ACHN (cell line): ENCODE measurements around the gene SEC61B.
A peak's percentile ranks its signal among the peaks of the same experiment; 100 is the strongest.
"Not testable (repeated sequence)": the region's sequence is repeated elsewhere in the genome, so short reads cannot be mapped to it uniquely, and the experiment has no call there.

Experiments used
- DNase-seq: peaks from one replicate; pipeline ENCODE4 v3.0.0-alpha.2; 2015
- in situ Hi-C: cut with HindIII; loops from 2 replicates; pipeline ENCODE4 v1.10.0; 2017; ENCODE audit warnings: low sequenced_read_pairs, low pct_ligation_motif_present, low pct_unique_long_range_greater_than_20kb

SEC61B gene

GRCh38 chr9:99189887-99190596 lies 32.0 kb upstream of the SEC61B start:
- DNase-seq = no peak
- in situ Hi-C loops = no loop called here

DNA sequence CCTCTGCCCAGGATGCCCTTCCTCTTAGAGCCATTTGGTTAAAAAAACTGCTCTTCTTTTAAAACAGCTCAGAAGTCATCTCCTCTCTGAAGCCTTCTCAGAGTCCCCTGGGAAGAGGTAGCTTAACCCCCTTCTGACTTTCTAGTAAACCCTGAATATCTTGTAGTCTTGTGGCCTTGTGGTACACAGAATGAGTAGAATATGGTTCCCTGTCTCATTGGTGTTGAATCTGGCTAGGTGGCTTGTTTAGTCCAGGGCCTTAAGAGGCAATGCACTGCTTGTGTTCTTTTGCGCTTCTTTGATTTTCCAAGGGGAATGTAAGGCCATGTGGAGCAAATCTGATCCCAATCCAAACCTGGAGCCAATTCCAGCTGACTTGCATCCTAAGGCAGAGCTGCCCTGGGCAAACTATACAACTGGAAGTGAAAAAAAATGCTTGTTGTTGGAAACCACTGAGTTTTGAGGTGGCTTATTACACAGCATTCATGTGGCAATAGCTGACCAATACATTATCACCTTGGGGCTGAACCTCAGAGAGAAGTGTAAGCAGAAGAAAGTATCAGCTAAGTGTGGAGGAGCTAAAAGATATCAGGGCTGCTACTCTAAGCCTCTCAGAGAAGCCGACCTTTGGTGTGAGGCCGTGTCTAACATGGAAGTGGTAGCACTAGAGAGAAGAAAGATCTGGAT lies 31.3 kb upstream of the SEC61B start:
- in situ Hi-C loops = no loop called here

GRCh38 chr9:99192786-99193465 lies 29.2 kb upstream of the SEC61B start:
- peak; percentile 12 for DNase-seq
- in situ Hi-C loops = no loop called here

More for the DNA sequence above, 31.3 kb upstream of the SEC61B start:
- no peak for DNase-seq

DNA sequence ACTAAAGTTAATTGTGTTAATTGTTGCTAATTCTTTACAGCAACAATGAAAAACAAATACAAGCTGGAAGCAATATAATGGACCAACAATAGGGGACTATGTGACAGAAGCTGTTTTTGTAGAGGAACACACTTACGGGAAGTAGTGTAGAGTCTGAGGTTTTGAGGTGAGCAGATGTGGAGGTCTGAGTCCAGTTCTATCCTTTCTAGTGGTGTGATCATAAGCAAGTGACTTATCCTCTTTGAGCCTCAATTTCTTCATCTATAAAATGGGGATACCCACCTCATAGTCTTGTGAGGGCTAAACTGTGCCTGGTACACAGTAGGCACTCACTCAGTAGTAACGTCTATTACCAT lies 28.6 kb upstream of the SEC61B start:
- DNase-seq = no peak
- in situ Hi-C loops = no loop called here

DNA sequence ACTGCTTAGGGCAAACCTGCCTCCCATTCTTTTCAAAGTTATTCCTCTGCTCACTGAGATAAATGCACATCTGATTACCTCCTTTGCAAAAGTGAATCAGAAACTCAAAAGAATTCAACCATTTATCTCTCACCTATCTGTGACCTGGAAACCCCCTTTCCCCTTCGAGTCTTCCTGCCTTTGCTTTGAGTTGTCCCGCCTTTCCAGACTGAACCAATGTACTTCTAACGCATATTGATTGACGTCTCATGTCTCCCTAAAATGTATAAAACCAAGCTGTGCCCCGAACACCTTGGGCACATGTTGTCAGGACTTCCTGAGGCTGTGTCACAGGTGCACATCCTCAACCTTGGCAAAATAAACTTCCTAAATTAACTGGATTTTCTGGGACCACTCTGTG lies 25.6 kb upstream of the SEC61B start:
- DNase-seq, in situ Hi-C loops: not testable (repeated sequence)

DNA sequence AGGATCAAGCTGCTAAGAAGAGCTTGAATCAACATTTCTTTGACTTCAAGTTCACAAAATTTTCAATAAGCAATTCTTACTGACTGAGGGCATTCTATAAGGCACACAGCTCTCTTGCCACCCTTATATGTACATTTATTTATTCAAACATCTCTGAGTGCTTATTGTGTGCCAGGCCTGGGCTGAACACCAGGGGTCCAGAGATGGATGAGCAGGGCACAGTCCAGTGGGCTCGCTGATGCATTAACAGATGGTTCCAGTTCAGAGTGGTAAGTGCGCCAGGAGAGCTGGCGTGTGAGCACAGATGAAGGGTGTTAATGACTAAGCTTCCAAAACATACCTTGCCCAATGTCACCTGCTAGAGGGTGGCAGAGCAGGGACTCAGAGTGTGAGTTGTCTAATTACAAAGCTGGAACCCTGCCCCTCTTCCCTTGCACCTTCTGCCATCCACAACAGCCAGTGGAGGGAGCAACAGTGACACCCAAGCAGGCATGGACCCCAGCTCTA lies 24.9 kb upstream of the SEC61B start:
- DNase-seq = no peak
- in situ Hi-C loops = no loop called here

GRCh38 chr9:99197987-99198386 lies 24.1 kb upstream of the SEC61B start:
- DNase-seq = no peak
- in situ Hi-C loops = no loop called here

DNA sequence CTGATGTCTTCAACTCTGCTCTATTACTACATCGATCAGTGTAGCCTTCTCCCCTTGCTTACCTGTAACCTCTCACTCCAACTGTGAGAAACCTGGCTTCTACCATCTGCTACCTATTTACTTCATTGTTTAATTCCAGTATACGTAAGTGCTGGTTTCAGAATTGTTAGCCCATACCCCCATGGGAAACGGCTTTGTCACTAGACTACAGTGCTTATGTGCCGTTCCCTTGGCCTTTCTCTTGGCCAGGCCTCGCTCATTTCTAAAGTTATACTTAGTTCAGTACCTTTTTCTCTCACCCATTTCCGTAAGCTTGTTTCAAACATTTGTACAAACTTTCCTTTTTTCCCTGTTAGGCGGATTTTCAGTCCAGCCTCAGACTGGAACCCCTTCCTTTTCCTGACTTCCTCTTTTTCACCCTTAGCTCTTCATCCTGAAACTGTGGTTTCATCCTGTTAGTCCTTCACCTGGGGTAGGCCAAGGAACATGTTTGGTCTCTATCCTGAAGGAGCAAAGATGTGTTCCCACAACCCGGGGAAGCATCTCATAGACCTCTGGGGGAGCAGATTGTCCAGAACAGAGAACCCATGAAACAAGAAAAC lies 22.0 kb upstream of the SEC61B start:
- in situ Hi-C loops = no loop called here
- DNase-seq = no peak

DNA sequence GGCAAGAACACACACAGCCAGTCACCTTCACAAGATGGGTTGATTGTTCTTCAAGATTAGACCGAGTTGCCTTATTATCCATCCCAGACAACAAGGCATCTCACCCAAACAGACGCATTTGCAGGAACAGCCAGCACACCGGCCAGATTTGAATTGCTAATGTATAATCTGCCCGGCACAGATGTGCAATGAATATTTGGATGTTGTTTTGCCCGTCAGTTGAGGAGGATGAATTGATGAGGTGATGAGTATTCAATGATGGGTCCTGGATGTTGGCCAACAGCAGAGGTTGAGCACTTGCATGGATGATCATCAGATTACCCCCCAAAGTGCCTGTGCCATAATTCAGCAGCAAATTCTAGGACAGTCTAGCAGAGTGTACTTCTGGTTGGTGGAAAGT lies 20.5 kb upstream of the SEC61B start:
- in situ Hi-C loops = no loop called here
- DNase-seq = no peak

GRCh38 chr9:99210572-99210971 lies 11.5 kb upstream of the SEC61B start:
- in situ Hi-C loops = no loop called here
- DNase-seq = no peak

DNA sequence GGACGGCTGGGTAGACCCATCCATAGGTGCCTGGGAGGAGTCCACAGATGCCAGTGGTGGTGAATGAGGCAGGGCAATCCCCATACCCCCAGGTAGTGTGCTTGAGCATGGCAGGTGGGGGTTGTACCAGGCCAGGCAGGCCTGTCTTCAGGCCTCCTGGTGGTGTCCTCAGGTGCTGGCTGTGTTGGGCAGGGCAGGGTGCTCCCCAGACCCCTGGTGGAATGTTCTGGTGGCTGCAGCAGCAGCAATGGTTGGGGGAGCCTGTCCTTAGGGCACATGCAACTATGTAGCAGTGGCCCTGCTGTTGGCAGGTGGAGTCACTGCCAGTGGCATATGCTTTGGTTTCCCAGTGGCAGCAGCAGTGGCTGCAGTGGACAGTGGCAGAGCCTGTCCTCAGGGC lies 10.3 kb upstream of the SEC61B start:
- in situ Hi-C loops = no loop called here
- DNase-seq = no peak

DNA sequence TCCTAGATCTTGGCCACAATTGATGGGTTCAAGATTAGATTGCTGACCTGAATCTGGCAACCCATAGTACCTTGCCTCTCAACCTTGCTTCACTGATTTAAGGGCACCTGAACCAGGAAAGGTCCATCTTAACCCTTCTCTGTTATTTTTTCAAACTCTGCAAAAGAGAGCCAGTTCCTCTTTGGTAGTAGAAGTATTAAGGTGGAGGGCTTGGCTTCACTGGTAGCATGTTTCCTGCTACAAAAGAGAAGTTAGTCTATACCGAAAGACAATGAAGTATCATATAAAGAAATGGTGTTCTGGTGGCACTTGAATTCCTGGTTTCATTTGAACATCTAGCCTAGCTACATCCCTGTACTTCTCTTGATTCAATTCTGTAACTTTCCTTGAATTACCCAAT lies 8.9 kb upstream of the SEC61B start:
- in situ Hi-C loops = no loop called here
- DNase-seq = no peak

DNA sequence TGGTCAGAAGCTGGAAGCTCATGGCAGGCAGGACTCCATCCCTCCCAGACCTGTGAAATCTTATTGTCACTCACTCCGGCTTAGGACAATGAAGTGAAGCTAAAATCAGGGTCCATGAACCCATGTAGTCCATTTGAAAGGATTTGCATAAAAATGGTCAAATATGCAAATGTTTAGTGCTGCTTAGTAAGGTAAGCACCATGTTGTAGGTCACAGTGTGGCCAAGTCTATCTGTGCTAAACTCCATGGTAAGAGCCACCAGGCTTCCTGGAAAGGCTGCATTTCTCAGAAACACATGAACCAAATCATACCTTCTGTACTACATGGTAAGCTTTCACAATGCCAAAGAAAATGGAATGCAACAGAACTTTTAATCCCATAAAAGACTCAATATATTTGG lies 6.0 kb upstream of the SEC61B start:
- in situ Hi-C loops = no loop called here
- no peak for DNase-seq

DNA sequence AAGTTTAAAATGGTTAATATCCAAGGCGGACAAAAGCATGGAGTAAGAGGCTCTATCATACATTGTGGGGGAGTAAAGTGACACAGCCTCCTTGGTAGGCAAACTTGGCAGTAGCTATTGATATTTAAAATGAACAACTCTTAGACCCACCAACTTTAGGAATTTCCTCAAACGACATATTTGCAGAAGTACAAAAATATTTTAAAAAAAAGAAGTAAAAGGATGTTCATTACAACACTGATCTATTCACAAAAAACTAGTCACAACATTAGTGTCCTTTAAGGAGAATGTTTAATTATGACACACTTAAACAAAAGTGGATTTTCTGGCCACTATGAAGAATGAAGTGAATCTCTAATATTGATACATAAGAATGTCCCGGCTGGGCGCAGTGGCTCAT lies 2.1 kb upstream of the SEC61B start:
- no peak for DNase-seq
- in situ Hi-C loops = no loop called here

DNA sequence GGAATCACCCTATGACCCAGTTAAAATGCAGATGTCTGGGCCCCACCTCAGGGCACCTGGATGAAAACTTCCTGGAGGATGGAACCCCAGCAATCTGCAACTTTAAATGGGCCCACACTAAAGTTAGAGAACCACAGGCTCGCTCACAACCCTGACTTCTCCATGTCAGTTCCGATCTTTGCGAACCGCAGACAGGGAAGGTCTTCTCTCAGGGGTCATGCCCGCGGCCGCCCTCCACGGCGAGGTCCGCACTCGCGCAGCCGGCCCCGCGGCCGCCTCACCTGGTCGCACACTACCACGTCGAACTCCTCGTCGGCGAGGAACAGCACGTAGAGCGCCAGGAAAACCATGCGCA lies 839 bp upstream of the SEC61B start:
- in situ Hi-C loops = no loop called here

DNA sequence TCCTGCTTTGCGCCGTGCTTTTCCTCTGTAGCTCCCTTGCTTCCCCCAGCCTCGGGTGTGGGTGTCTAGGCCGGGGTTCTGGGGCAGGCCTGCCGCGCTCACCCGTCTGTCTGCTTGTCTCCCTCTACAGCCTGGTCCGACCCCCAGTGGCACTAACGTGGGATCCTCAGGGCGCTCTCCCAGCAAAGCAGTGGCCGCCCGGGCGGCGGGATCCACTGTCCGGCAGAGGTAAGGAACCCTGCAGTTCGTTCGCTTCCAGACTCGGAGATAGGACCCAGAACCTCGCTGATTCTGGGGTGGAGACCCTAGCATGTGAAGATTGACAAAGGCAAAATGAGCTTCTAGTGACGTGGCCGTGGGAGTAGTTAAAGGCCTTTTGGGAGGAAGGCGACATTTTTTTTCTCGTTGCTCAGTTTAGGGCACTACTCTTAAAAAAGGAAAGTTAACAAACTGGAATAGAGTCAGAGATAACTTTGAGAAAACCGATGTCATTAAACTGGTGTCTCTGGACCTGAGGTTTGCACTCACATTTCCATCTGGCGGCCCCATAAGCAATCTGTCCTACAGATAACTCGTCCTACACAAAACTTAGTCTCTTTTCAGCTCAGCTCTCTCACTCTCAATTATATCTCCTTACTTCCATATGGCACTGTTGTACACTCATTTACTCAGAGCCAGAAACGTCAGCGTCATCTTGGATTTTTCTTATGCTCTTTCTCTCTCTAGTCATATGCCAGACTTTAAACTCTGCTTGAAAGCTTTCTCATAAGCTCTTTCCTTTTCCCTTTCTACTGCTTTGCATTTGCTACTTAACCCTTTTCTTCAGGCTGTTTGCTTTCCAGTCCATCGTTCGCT lies 561 bp downstream of the SEC61B start:
- no peak for DNase-seq
- in situ Hi-C loops = no loop called here

More for the DNA sequence above, 839 bp upstream of the SEC61B start:
- DNase-seq = no peak

DNA sequence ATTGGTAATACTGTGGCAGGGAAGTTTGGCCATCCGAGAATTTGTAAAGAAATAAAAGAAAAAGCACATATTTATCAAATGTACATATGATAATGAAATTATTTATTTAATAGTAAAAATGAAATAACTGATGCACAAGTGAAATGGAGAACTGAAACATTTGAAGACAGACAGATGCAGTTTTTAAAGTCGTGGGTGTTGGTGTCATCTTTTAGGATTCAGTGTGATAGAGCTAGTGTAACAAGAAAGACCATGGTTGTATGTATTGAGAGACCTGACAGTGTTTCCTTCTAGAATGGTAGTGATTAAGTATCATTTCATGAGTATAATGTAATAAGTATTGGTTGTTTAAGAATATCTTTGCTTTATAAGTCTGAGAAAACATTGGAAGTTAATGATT lies 2.4 kb downstream of the SEC61B start:
- no peak for DNase-seq
- in situ Hi-C loops = no loop called here

- in situ Hi-C loops = no loop called here
Measured at GRCh38 chr9:99226054-99226453, 4.0 kb downstream of the SEC61B start.

GRCh38 chr9:99230206-99230605 lies 8.1 kb downstream of the SEC61B start:
- in situ Hi-C loops = no loop called here
- no peak for DNase-seq

More at GRCh38 chr9:99226054-99226453, 4.0 kb downstream of the SEC61B start:
- DNase-seq = no peak
